NCI-H345 treated with DMSO at 0.1 percent for 48 hours (cell line): ENCODE data around the gene IFIT2.
"Not testable (repeated sequence)": the region's sequence is repeated elsewhere in the genome, so short reads cannot be mapped to it uniquely, and the experiment has no call there.

Source experiments
- DNase-seq: peaks from one replicate; lab custom pipeline; 2025; ENCODE audit not compliant: unreplicated experiment; lab: John Stamatoyannopoulos, UW

The IFIT2 gene

GRCh38 chr10:89306434-89307268 lies 4.8 kb downstream of the IFIT2 start:
- DNase-seq: no peak

GRCh38 chr10:89307269-89307577 lies 5.4 kb downstream of the IFIT2 start:
- DNase-seq: no peak

- DNase-seq: no peak
Measured at GRCh38 chr10:89308266-89308665, 6.4 kb downstream of the IFIT2 start.

- DNase-seq: no peak
Measured at GRCh38 chr10:89308736-89309135, 6.9 kb downstream of the IFIT2 start.

- DNase-seq: no peak
Measured at GRCh38 chr10:89309156-89310055, 7.6 kb downstream of the IFIT2 start.

- no peak for DNase-seq
Measured at GRCh38 chr10:89310056-89310893, 8.4 kb downstream of the IFIT2 start.

- no peak for DNase-seq
Measured at GRCh38 chr10:89312973-89313372, 11.1 kb downstream of the IFIT2 start.

GRCh38 chr10:89314676-89315075 lies 12.8 kb downstream of the IFIT2 start:
- DNase-seq: no peak

- DNase-seq: not testable (repeated sequence)
Measured at GRCh38 chr10:89318047-89318446, 16.2 kb downstream of the IFIT2 start.

- not testable (repeated sequence) for DNase-seq
Measured at GRCh38 chr10:89325081-89325480, 23.2 kb downstream of the IFIT2 start.

GRCh38 chr10:89325856-89326255 lies 24.0 kb downstream of the IFIT2 start:
- not testable (repeated sequence) for DNase-seq

GRCh38 chr10:89327803-89328441 lies 26.1 kb downstream of the IFIT2 start, which contains the start of gene IFIT3:
Gene IFIT3, plus strand, starts transcription at chr10:89327997. Its CDS starts 77 bp downstream, at chr10:89328074.
- DNase-seq: no peak

- no peak for DNase-seq
Measured at GRCh38 chr10:89329151-89329550, 27.3 kb downstream of the IFIT2 start.

GRCh38 chr10:89330014-89330413 lies 28.2 kb downstream of the IFIT2 start:
- not testable (repeated sequence) for DNase-seq

GRCh38 chr10:89330537-89331212 lies 28.8 kb downstream of the IFIT2 start:
- no peak for DNase-seq

GRCh38 chr10:89331487-89332122 lies 29.8 kb downstream of the IFIT2 start:
- DNase-seq: not testable (repeated sequence)

- no peak for DNase-seq
Measured at GRCh38 chr10:89332123-89332633, 30.3 kb downstream of the IFIT2 start.

- DNase-seq: no peak
Measured at GRCh38 chr10:89335226-89335625, 33.4 kb downstream of the IFIT2 start.

- no peak for DNase-seq
Measured at GRCh38 chr10:89336241-89336640, 34.4 kb downstream of the IFIT2 start.
